ENCODE data around the gene OPA3.

Gene OPA3

GRCh38 chr19:45560686-45561085, 23.9 kb downstream of the OPA3 start:
- no peak for DNase-seq (ENCODE audit: low read depth in 1 of 2, low spot score in 1 of 2)
- no peak overlapping the region for H3K27ac ChIP-seq (replicated peaks)
- H3K27me3 ChIP-seq (ENCODE audit: insufficient read depth, poor library complexity, severe bottlenecking), result no peaks in the 10 kb centered on the region
- TF ChIP-seq SPI1 (IDR thresholded peaks at IDR 0.05; ENCODE audit: borderline replicate concordance, low read depth) (no peak), REST (IDR thresholded peaks at IDR 0.05; ENCODE audit: insufficient replicate concordance, low read depth) (no peak), POLR2AphosphoS5 (IDR thresholded peaks at IDR 0.05; ENCODE audit: low read depth) (no peak), GABPA (IDR thresholded peaks at IDR 0.05; ENCODE audit: low read depth) (no peak), CTCF (IDR thresholded peaks at IDR 0.05; ENCODE audit: insufficient read depth, low read length) (no peak)
- no peak overlapping the region for H3K4me3 ChIP-seq (replicated peaks; ENCODE audit: insufficient read depth, low read length)

GRCh38 chr19:45560038-45560437, 24.6 kb downstream of the OPA3 start:
- no peak for TF ChIP-seq REST (IDR thresholded peaks at IDR 0.05; ENCODE audit: insufficient replicate concordance, low read depth)
- TF ChIP-seq GABPA (IDR thresholded peaks at IDR 0.05; ENCODE audit: low read depth), result no peak
- no peak for TF ChIP-seq CTCF (IDR thresholded peaks at IDR 0.05; ENCODE audit: insufficient read depth, low read length)
- no peak overlapping the region for H3K27ac ChIP-seq (replicated peaks)
- H3K27me3 ChIP-seq (ENCODE audit: insufficient read depth, poor library complexity, severe bottlenecking), result no peaks in the 10 kb centered on the region
- no peak for DNase-seq (ENCODE audit: low read depth in 1 of 2, low spot score in 1 of 2)
- H3K4me3 ChIP-seq (replicated peaks; ENCODE audit: insufficient read depth, low read length), result no peak overlapping the region

- H3K27ac ChIP-seq (replicated peaks), result no peak overlapping the region
- H3K4me3 ChIP-seq (replicated peaks; ENCODE audit: insufficient read depth, low read length), result no peak overlapping the region
- TF ChIP-seq GABPA (IDR thresholded peaks at IDR 0.05; ENCODE audit: low read depth) (no peak), SPI1 (IDR thresholded peaks at IDR 0.05; ENCODE audit: borderline replicate concordance, low read depth) (no peak), CTCF (IDR thresholded peaks at IDR 0.05; ENCODE audit: insufficient read depth, low read length) (peak; percentile 82)
- H3K27me3 ChIP-seq (ENCODE audit: insufficient read depth, poor library complexity, severe bottlenecking), result no peaks in the 10 kb centered on the region
- peak; percentile 23 to 75 for DNase-seq (ENCODE audit: low read depth in 1 of 2, low spot score in 1 of 2)
Measured at GRCh38 chr19:45558399-45558878, 26.2 kb downstream of the OPA3 start.

GRCh38 chr19:45556835-45557234, 27.8 kb downstream of the OPA3 start:
- Histone ChIP-seq H3K27ac (replicated peaks) (no peak overlapping the region), H3K27me3 (ENCODE audit: insufficient read depth, poor library complexity, severe bottlenecking) (no peaks in the 10 kb centered on the region), H3K4me3 (replicated peaks; ENCODE audit: insufficient read depth, low read length) (no peak overlapping the region)
- no peak for TF ChIP-seq SPI1 (IDR thresholded peaks at IDR 0.05; ENCODE audit: borderline replicate concordance, low read depth)
- DNase-seq (ENCODE audit: low read depth in 1 of 2, low spot score in 1 of 2), result no peak

All from HL-60 (cell line).